CD4-positive, alpha-beta T cell (primary cell): Measurements from ENCODE around the gene CCDC73. TPM values are rescaled to one million over a fixed set of nuclear protein-coding genes. Genes with fewer than 3 reads are reported as not detected.

ENCODE experiments used
- ATAC-seq: fragments of 200-7000 bp; cut with Tn5 transposase; one replicate; pipeline ENCODE4 v1.10.0; 2022; ENCODE audit warnings: mild to moderate bottlenecking; ENCODE audit not compliant: poor library complexity
- CTCF ChIA-PET: fragments of 350-600 bp; sonication (Branson Sonifier 250); formaldehyde crosslinking; loops from one replicate; lab custom pipeline; 2021; ENCODE audit warnings: antibody characterized with exemption, inconsistent platforms; lab: Charles Lee
- POLR2A ChIA-PET: fragments of 350-600 bp; sonication (Branson Sonifier 250); formaldehyde crosslinking; loops from one replicate; lab custom pipeline; 2021; ENCODE audit warnings: antibody characterized with exemption, inconsistent platforms; lab: Charles Lee
- DNase-seq, 14 experiments: peaks; one replicate each; pipeline ENCODE4 v3.0.0-alpha.2; 2013 to 2020; ENCODE audit warnings: mixed read lengths in 2 of 14
- H3K27ac ChIP-seq, 2 donors: one replicate each; pipeline versions ENCODE4 v1.5.1 to v1.7.0; 2013; ENCODE audit warnings: low read length in 2 of 2, low read depth in 1 of 2, mild to moderate bottlenecking in 1 of 2
- H3K27me3 ChIP-seq, 2 experiments: 1 replicate in 1 of 2; 2 replicates in 1 of 2; pipeline versions ENCODE4 v1.6.1 to v1.7.0; 2013; ENCODE audit warnings: low read length in 2 of 2, control low read depth in 1 of 2, mild to moderate bottlenecking in 1 of 2, moderate library complexity in 1 of 2; ENCODE audit not compliant: insufficient read depth in 2 of 2, control insufficient read depth in 1 of 2
- H3K36me3 ChIP-seq: one replicate; pipeline ENCODE4 v1.6.1; 2013; ENCODE audit warnings: low read length, control low read depth; ENCODE audit not compliant: insufficient read depth
- H3K4me1 ChIP-seq: one replicate; pipeline ENCODE4 v1.6.1; 2013; ENCODE audit warnings: low read length, control low read depth; ENCODE audit not compliant: insufficient read depth
- H3K4me3 ChIP-seq: one replicate; pipeline ENCODE4 v1.5.1; 2013; ENCODE audit warnings: mild to moderate bottlenecking, low read length, moderate library complexity
- H3K9me3 ChIP-seq, 2 experiments: 1 replicate in 1 of 2; 2 replicates in 1 of 2; pipeline versions ENCODE4 v1.6.1 to v1.7.0; 2013; ENCODE audit warnings: low read length in 2 of 2, mild to moderate bottlenecking in 2 of 2, control low read depth in 1 of 2, moderate library complexity in 1 of 2; ENCODE audit not compliant: control insufficient read depth in 1 of 2, insufficient read depth in 1 of 2
- H3K27ac Mint-ChIP-seq: one replicate; pipeline ENCODE4 v1.8.0; 2020; ENCODE audit warnings: mixed read lengths
- H3K27me3 Mint-ChIP-seq: one replicate; pipeline ENCODE4 v1.8.0; 2021; ENCODE audit warnings: mixed read lengths
- H3K36me3 Mint-ChIP-seq: one replicate; pipeline ENCODE4 v1.8.0; 2021; ENCODE audit warnings: low read depth, mixed read lengths
- H3K4me1 Mint-ChIP-seq: one replicate; pipeline ENCODE4 v1.8.0; 2021; ENCODE audit warnings: low read depth, mixed read lengths
- H3K4me3 Mint-ChIP-seq: one replicate; pipeline ENCODE4 v1.8.0; 2020; ENCODE audit warnings: mild to moderate bottlenecking, mixed read lengths
- H3K9me3 Mint-ChIP-seq: one replicate; pipeline ENCODE4 v1.8.0; 2020; ENCODE audit warnings: mixed read lengths
- CTCF ChIP-seq: fragments of 200-600 bp; IDR thresholded peaks from one replicate; pipeline ENCODE4 v1.8.0; 2022; ENCODE audit warnings: antibody characterized with exemption, mild to moderate bottlenecking
- intact Hi-C, 2 experiments: fragments of 100-400 bp; cut with DNase I in 1 of 2; cut with micrococcal nuclease in 1 of 2; formaldehyde crosslinking; loops; one replicate each; pipeline versions ENCODE4 v1.15.1 to v1.9.0; 2023 to 2025; cut with DNase I, micrococcal nuclease
- total RNA-seq, 174 experiments: library from RNA in 2 of 174; stranded (reverse) in 2 of 174; gene quantifications; one replicate each; pipeline ENCODE4 v1.2.3 and lab custom pipeline; 2021 to 2026

CCDC73 gene
- total RNA-seq, 2 experiments from 2014 or later, result not detected

GRCh38 chr11:32576456-32576855, 218.0 kb downstream of the CCDC73 start:
- H3K4me3 ChIP-seq, result no peak overlapping the region
- TF ChIP-seq CTCF, result no peak
- CTCF ChIA-PET, result no interaction called here
- no peaks in the 10 kb centered on the region for H3K36me3 ChIP-seq
- no peaks in the 10 kb centered on the region for H3K4me1 ChIP-seq
- Mint-ChIP-seq H3K27ac (no peak overlapping the region), H3K4me3 (no peak overlapping the region), H3K9me3 (no peaks in the 10 kb centered on the region), H3K27me3 (peaks cover 3% of the 10 kb centered on the region), H3K36me3 (no peaks in the 10 kb centered on the region), H3K4me1 (no peaks in the 10 kb centered on the region)
- POLR2A ChIA-PET, result interaction anchor here (0.8 kb wide), 1 partner anchor 886 kb away, joined by 3 read pairs; no protein-coding TSS in a partner anchor
- ATAC-seq, result no peak
- DNase-seq, result no peak
- peaks cover 0 to 6% of the 10 kb centered on the region in 2 experiments for H3K9me3 ChIP-seq
- no peaks in the 10 kb centered on the region for H3K27me3 ChIP-seq
- intact Hi-C loops, result no loop called here
- H3K27ac ChIP-seq, result no peak overlapping the region

- DNase-seq, result no peak
- no peak for ATAC-seq
- no peaks in the 10 kb centered on the region for H3K36me3 ChIP-seq
- H3K9me3 ChIP-seq, result peaks cover 0 to 6% of the 10 kb centered on the region in 2 experiments
- H3K9me3 Mint-ChIP-seq, result no peaks in the 10 kb centered on the region
- ChIA-PET CTCF (no interaction called here), POLR2A (no interaction called here)
- H3K27me3 ChIP-seq, result no peaks in the 10 kb centered on the region
- no peaks in the 10 kb centered on the region for H3K4me1 Mint-ChIP-seq
- H3K4me3 Mint-ChIP-seq, result no peak overlapping the region
- H3K27me3 Mint-ChIP-seq, result peaks cover 15% of the 10 kb centered on the region
- no peak for TF ChIP-seq CTCF
- no peaks in the 10 kb centered on the region for H3K4me1 ChIP-seq
- no peaks in the 10 kb centered on the region for H3K36me3 Mint-ChIP-seq
- no peak overlapping the region for H3K27ac Mint-ChIP-seq
- H3K27ac ChIP-seq, result no peak overlapping the region
- intact Hi-C loops, result no loop called here
- H3K4me3 ChIP-seq, result no peak overlapping the region
Observed at GRCh38 chr11:32575070-32575469, 219.4 kb downstream of the CCDC73 start.

- H3K9me3 ChIP-seq, result peaks cover 0 to 6% of the 10 kb centered on the region in 2 experiments
- Mint-ChIP-seq H3K27ac (no peak overlapping the region), H3K27me3 (peaks cover 15% of the 10 kb centered on the region), H3K4me1 (no peaks in the 10 kb centered on the region), H3K9me3 (no peaks in the 10 kb centered on the region), H3K36me3 (no peaks in the 10 kb centered on the region), H3K4me3 (no peak overlapping the region)
- H3K36me3 ChIP-seq, result no peaks in the 10 kb centered on the region
- ATAC-seq (no peak), DNase-seq (no peak)
- POLR2A ChIA-PET, result no interaction called here
- no peaks in the 10 kb centered on the region for H3K27me3 ChIP-seq
- H3K27ac ChIP-seq, result no peak overlapping the region
- no peak for TF ChIP-seq CTCF
- intact Hi-C loops, result no loop called here
- no peak overlapping the region for H3K4me3 ChIP-seq
- CTCF ChIA-PET, result no interaction called here
- H3K4me1 ChIP-seq, result no peaks in the 10 kb centered on the region
Observed at GRCh38 chr11:32574421-32574820, 220.0 kb downstream of the CCDC73 start.
